ENCODE measurements around the gene BRIX1. TPM values are rescaled to one million over a fixed set of nuclear protein-coding genes. Genes with fewer than 3 reads are reported as not detected.

Gene BRIX1
- total RNA-seq, 1 experiment from 2014 or later: 77.0 TPM

DNA sequence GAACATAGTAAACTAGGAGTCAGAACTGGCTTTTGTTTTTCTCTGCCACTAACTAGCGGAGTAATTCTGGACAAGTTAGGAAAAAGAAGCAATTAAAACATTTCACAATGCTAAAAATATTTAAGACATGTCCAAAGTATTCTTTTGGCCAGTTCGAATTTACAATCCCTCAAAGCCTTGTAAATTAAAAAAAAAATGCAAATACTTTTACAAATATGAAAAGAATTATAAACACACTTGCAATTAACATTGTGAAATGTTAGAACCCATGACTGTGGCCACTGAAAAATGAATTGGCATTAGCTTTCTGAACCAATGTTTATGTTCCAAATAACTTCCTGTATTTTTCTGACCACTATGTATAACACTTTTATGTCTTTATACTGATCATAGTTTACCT, 2.4 kb upstream of the BRIX1 start:
- Histone ChIP-seq H3K9ac (ENCODE audit: extremely low read depth, insufficient read length, low read length) (no peak overlapping the region), H4K8ac (replicated peaks; ENCODE audit: insufficient read length, low read depth, low read length) (no peak overlapping the region), H4K20me1 (ENCODE audit: control insufficient read depth, insufficient read depth, insufficient read length) (no peaks in the 10 kb centered on the region), H2BK15ac (ENCODE audit: low read depth, low read length) (no peak overlapping the region), H2BK120ac (ENCODE audit: low read depth, low read length, poor library complexity, severe bottlenecking) (no peak overlapping the region), H3T11ph (ENCODE audit: low read length) (no peak overlapping the region), H3K4me2 (ENCODE audit: insufficient read depth, insufficient read length, low read length) (no peak overlapping the region), H3K4ac (ENCODE audit: low read depth, low read length) (no peak overlapping the region), H3K4me1 (ENCODE audit: insufficient read depth, low read length) (no peaks in the 10 kb centered on the region), H4K5ac (ENCODE audit: insufficient read length, low read depth, low read length) (no peak overlapping the region), H2AK5ac (ENCODE audit: insufficient read length, low read length) (no peak overlapping the region), H2AFZ (ENCODE audit: low read length) (no peak overlapping the region), H4K91ac (ENCODE audit: insufficient read length, low read depth, low read length) (no peak overlapping the region), H3K27ac (ENCODE audit: insufficient read length, low read depth, low read length) (no peak overlapping the region), H2BK20ac (ENCODE audit: low read depth, low read length, poor library complexity, severe bottlenecking) (no peak overlapping the region), H3K18ac (ENCODE audit: insufficient read length, low read depth, low read length) (no peak overlapping the region), H2BK5ac (ENCODE audit: insufficient read length, low read length) (no peak overlapping the region), H2BK12ac (ENCODE audit: insufficient read length, low read depth, low read length) (no peak overlapping the region), H3K79me2 (ENCODE audit: insufficient read depth, low read length) (peaks cover 29% of the 10 kb centered on the region), H3K27me3 (ENCODE audit: insufficient read depth, low read length) (no peaks in the 10 kb centered on the region), H3K56ac (ENCODE audit: insufficient read length, low read depth, low read length) (no peak overlapping the region), H3K23ac (ENCODE audit: insufficient read length, low read depth, low read length) (no peak overlapping the region), H3K14ac (ENCODE audit: insufficient read depth, low read length) (no peak overlapping the region), H3K79me1 (ENCODE audit: insufficient read depth, low read depth, low read length, poor library complexity, severe bottlenecking) (no peaks in the 10 kb centered on the region), H3K9me3 (ENCODE audit: control insufficient read depth, low read depth, low read length) (no peaks in the 10 kb centered on the region), H3K23me2 (ENCODE audit: insufficient read length, low read depth, low read length, poor library complexity, severe bottlenecking) (peaks cover 5% of the 10 kb centered on the region)
- H3K4me1 Mint-ChIP-seq: peaks cover 21 to 25% of the 10 kb centered on the region in 2 experiments
- TF ChIP-seq, protein P1, sequence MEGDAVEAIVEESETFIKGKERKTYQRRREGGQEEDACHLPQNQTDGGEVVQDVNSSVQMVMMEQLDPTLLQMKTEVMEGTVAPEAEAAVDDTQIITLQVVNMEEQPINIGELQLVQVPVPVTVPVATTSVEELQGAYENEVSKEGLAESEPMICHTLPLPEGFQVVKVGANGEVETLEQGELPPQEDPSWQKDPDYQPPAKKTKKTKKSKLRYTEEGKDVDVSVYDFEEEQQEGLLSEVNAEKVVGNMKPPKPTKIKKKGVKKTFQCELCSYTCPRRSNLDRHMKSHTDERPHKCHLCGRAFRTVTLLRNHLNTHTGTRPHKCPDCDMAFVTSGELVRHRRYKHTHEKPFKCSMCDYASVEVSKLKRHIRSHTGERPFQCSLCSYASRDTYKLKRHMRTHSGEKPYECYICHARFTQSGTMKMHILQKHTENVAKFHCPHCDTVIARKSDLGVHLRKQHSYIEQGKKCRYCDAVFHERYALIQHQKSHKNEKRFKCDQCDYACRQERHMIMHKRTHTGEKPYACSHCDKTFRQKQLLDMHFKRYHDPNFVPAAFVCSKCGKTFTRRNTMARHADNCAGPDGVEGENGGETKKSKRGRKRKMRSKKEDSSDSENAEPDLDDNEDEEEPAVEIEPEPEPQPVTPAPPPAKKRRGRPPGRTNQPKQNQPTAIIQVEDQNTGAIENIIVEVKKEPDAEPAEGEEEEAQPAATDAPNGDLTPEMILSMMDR (conservative IDR thresholded peaks at IDR 0.05): no peak
- DNase-seq: no peak
- no CpG with 5 or more reads among the region's 2 CpGs for WGBS (ENCODE audit: extremely low coverage, insufficient read length, low lambda C conversion rate)
- no peak overlapping the region for H3K27ac Mint-ChIP-seq
- H3K27me3 Mint-ChIP-seq (ENCODE audit: low read depth): no peaks in the 10 kb centered on the region
- H3K36me3 Mint-ChIP-seq (ENCODE audit: insufficient read depth in 1 of 3, low read depth in 3 of 3): peaks cover 37 to 57% (median 56%) of the 10 kb centered on the region in 3 experiments; a peak in 6 of 7 replicates
- no peaks in the 10 kb centered on the region for H3K9me3 Mint-ChIP-seq
- H3K4me3 Mint-ChIP-seq: no peak overlapping the region
